ENCODE measurements around the gene CYP4V2. TPM values are rescaled to one million over a fixed set of nuclear protein-coding genes. Genes with fewer than 3 reads are reported as not detected.

CYP4V2 gene
- total and polyA plus RNA-seq, 5 donors: 19.6 to 34.7 (median 29.2) TPM

GRCh38 chr4:186255122-186255521, 63.8 kb downstream of the CYP4V2 start:
- H3K27ac ChIP-seq (ENCODE audit: low read length): no peak overlapping the region
- no peak for ATAC-seq
- H3K4me1 ChIP-seq (ENCODE audit: control insufficient read depth, insufficient read depth, low read length): no peaks in the 10 kb centered on the region
- intact Hi-C loops (cut with DNase I): no loop called here
- H3K27me3 ChIP-seq (ENCODE audit: control insufficient read depth, insufficient read depth): no peaks in the 10 kb centered on the region
- DNase-seq: no peak
- 85% methylated on average over 3 of the region's 3 CpGs for WGBS
- H3K9me3 ChIP-seq (ENCODE audit: control insufficient read depth, low read length): no peaks in the 10 kb centered on the region
- H3K4me3 ChIP-seq (ENCODE audit: low read length): no peak overlapping the region

GRCh38 chr4:186258216-186258811, 66.9 kb downstream of the CYP4V2 start:
- Histone ChIP-seq H3K4me1 (ENCODE audit: control insufficient read depth, insufficient read depth, low read length) (no peaks in the 10 kb centered on the region), H3K4me3 (ENCODE audit: low read length) (no peak overlapping the region), H3K27ac (ENCODE audit: low read length) (no peak overlapping the region), H3K27me3 (ENCODE audit: control insufficient read depth, insufficient read depth) (no peaks in the 10 kb centered on the region), H3K9me3 (ENCODE audit: control insufficient read depth, low read length) (no peaks in the 10 kb centered on the region)
- ATAC-seq (no peak), DNase-seq (no peak)
- 87% methylated on average over 12 of the region's 12 CpGs for WGBS
- intact Hi-C loops (cut with DNase I): no loop called here

DNA sequence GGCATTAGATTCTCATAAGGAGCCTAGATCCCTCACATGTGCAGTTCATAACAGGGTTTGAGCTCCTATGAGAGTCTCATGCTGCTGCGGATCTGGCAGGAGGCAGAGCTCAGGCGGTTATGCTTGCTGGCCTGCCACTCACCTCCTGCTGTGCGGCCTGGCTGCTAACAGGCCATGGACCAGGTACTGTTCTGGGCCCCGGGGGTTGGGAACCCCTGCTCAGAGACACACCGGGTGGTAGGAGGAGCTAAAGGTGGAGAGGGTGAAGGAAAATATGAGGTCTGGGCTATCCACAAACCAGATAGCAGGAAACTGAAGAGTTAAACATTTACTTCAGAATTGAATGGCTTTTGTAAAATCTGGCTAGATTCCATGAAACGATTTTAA, 68.7 kb downstream of the CYP4V2 start:
- Histone ChIP-seq H3K27me3 (ENCODE audit: control insufficient read depth, insufficient read depth) (no peaks in the 10 kb centered on the region), H3K4me3 (ENCODE audit: low read length) (no peak overlapping the region), H3K9me3 (ENCODE audit: control insufficient read depth, low read length) (no peaks in the 10 kb centered on the region), H3K4me1 (ENCODE audit: control insufficient read depth, insufficient read depth, low read length) (no peaks in the 10 kb centered on the region), H3K27ac (ENCODE audit: low read length) (no peak overlapping the region)
- WGBS: 79% methylated on average over 6 of the region's 6 CpGs
- intact Hi-C loops (cut with DNase I): no loop called here
- DNase-seq (no peak), ATAC-seq (no peak)

Other genes starting within 250 kb of the CYP4V2 start
- 1 to 10 TPM; 4.9 to 8.2 (median 7.3) TPM for gene TLR3, start 122.4 kb upstream of the CYP4V2 start, total RNA-seq
- gene TLR3, start 122.4 kb upstream of the CYP4V2 start, polyA plus RNA-seq: 1.6 TPM
- gene FAM149A, start 86.9 kb upstream of the CYP4V2 start, total RNA-seq: 10 to 100 TPM in 3 of 4 donors, 1 to 10 TPM in 1; 8.6 to 17.6 (median 13.4) TPM
- 7.9 TPM for gene FAM149A, start 86.9 kb upstream of the CYP4V2 start, polyA plus RNA-seq
- 1 to 10 TPM in 2 of 4 donors, under 1 TPM in 2; 0.56 to 1.7 (median 1.3) TPM for gene KLKB1, start 35.9 kb downstream of the CYP4V2 start, total RNA-seq
- gene KLKB1, start 35.9 kb downstream of the CYP4V2 start, polyA plus RNA-seq: 0.93 TPM
- gene F11, start 74.6 kb downstream of the CYP4V2 start, total RNA-seq: under 1 TPM in 2 of 4 donors, not detected in 2; 0.35 to 0.82 TPM
- gene F11, start 74.6 kb downstream of the CYP4V2 start, polyA plus RNA-seq: not detected